NCI-H146 treated with DMSO at 0.1 percent for 48 hours (cell line): ENCODE results near the gene PARD3B.

Source experiments
- DNase-seq: peaks from one replicate; lab custom pipeline; 2025; ENCODE audit not compliant: unreplicated experiment; lab: John Stamatoyannopoulos, UW

PARD3B gene

GRCh38 chr2:205292665-205293295 lies 747.5 kb downstream of the PARD3B start:
- no peak for DNase-seq

- DNase-seq = no peak
These were observed 748.3 kb downstream of the PARD3B start for GRCh38 chr2:205293559-205293958.

GRCh38 chr2:205296959-205297358 lies 751.7 kb downstream of the PARD3B start:
- DNase-seq = no peak

GRCh38 chr2:205297368-205297767 lies 752.1 kb downstream of the PARD3B start:
- DNase-seq = no peak

DNA sequence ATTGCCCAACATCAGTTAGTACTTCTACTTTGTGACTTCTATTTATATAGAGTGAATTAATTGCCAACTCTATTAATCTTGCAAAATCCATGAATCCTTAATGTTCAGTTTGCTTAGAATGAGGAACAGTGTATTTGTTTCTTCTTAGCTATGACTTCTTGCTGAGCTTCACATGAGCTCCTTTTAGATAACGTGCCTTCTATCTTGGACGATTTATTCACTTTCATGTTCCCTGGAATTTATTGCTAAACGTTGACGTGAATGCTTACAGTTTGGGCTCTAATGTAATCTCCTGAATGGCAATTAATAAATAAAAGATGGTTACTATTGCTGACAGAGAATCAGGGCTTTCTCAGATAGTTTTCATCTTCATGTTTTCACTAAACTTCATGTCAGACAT lies 752.6 kb downstream of the PARD3B start:
- no peak for DNase-seq

- DNase-seq = no peak
These were observed 765.9 kb downstream of the PARD3B start for GRCh38 chr2:205311201-205311600.

DNA sequence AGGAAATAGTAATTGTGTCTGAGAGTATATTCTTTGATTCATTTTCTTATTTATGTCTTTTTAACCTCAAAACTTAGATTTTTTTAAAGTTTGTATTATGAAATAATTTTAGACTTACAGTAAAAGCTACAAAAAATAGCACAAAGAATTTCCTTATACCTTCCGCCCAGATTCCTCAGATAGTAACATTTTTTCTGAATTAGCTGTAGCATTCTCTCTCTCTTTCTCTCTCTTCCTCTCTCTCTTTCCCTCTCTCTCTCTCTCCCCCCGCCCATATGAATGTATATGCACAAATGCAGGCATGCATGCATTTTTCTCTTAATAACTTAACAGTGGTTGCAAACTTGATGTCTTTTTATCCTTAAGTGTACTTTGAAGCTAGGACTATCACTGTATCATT lies 776.0 kb downstream of the PARD3B start:
- DNase-seq = no peak

DNA sequence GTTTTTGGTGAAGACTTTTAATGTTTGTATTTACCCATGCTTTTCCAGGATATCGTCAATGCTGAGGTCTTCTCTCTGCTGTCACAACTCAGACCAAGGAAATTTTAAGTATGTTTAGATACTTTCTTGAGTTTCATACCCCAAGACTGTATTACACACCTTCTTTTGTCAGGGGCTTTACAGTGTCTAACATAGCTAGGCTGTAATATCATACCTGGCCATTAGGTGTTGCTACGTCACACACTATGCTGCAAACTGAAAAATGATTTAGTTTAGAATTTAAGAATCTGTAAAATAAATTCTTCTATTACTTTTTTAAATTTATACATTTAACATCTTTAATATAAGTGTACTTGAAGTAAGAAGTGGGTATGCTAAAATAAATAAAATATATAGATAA lies 778.7 kb downstream of the PARD3B start:
- no peak for DNase-seq

DNA sequence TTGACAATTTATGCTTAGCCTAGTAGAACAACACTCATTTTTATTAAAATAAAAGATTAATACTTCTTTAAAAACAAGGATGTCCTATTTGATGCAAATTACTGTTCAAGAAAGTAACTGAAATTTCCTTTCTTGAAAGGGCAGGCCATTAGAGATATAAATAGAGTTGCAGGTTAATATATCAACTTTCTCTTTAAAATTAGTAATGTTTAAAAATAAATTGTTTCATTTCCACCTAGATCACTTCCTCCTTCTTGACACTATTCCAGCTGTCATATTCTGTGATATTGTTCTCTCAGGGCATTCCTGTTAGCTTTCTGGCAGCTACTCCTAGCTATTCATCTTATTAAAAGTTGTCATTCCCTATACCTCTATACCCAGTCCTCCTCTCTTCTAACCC lies 779.1 kb downstream of the PARD3B start:
- DNase-seq = no peak

DNA sequence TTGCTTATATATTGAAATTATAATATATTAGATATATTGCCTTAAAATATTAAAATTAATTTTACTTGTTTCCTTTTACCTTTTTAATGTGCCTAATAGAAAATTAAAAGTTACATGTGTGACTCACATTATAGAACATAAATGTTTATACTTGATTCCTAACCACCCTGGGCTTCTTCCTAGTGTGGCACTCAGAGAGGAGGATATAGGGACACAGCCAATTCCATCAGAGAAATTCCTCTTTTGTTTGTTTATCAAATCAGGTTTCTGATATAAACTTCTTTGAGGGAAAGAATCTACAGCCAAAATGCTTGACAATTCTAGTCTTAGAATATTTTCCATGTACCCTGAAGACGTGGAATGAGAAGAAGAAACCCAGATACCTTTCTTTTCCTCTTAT lies 788.1 kb downstream of the PARD3B start:
- DNase-seq = no peak

GRCh38 chr2:205337274-205337673 lies 792.0 kb downstream of the PARD3B start:
- no peak for DNase-seq

DNA sequence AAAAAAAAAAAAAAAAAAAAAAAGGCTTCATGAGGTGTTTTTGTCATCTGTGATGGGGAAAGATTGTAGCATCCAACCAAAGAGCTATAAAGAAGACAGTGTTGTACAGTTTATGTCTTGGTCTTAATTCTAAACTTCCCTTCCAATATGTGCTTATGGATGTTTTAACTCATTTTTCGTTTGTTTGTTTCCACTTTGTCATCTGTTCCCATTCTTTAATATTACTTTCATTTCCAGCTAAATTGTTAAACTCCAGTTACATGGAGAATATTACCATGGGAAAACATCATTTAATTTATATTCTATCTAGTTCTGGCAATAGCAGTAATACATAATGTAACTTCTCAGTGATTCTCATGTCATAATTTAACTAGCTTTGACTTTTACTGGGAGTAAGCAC lies 792.9 kb downstream of the PARD3B start:
- no peak for DNase-seq

GRCh38 chr2:205343103-205343502 lies 797.8 kb downstream of the PARD3B start:
- DNase-seq = no peak

- DNase-seq = peak; percentile 37
These were observed 801.4 kb downstream of the PARD3B start for GRCh38 chr2:205346649-205347048.

DNA sequence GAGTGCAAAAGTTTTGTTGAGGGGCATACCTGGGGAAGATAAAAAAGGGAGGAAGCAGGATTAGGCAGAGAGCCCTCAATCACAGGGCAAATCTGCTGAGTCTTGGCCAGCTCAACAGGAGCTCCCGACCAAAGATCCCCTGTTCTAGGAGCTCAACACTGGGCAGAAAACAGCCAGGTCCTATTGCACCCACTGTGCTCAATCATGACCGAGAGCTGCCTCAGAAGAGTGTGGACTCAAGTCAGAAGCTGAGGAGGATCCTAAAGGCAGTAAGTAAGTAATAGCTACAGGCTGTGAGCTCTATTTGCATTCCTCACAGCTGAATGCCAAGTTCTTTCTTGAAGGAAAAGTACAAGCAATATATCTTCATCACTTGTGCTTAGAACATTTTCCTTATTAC lies 802.6 kb downstream of the PARD3B start:
- DNase-seq = no peak

DNA sequence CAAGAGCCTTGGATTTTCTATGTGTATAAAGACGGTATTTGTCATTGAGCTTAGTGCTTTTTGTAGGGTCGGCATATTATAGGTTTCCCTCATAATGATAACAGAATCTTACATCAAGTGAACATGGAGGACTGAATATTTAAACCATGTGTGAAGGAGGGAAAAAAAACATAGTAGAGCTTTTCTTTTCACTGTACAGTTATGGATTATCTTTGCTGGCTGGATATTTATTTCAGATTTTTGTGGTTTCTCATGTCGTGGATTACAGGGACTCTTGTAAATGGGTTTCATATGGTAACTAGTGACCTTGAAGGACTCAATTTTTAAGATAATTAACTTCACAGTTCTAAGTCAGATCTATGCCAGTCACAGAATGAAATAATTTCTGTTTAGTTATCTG lies 806.8 kb downstream of the PARD3B start:
- DNase-seq = no peak

DNA sequence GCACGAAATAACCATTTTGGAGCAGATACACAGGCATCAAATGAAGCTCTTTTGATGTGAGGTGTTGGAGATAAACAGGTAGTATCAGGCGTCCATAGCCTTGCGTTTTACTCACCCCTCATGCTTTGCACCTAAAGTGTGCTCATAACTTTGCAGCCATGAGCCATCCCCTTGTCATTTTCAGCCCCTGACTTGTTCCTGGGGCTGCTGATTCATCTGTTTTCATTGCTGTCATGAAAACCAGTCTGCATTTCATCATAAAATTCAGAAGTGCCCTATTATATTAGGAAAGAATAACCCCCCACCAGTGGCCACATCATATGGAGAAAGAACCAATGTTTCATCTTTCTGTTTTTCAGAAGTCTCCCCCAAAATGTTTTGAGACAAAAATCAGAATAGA lies 807.3 kb downstream of the PARD3B start:
- no peak for DNase-seq

DNA sequence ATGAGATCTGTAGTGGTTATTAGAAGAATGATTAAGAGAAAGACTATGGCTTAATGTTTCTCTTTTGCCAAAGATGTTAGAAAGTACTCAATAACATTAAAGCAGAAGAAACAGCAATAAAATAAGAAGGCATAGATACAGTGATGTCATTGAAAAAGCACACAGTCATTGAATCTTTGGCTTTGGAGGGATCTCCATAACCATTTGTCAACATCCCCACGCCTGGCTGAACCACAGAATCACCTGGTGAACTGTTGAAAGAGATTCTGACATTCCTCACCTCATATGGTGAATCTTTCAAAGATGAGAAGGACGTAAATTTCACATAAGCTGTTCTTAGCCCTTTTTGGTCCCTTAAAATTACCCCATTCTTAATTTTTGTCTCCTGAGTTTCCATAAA lies 812.5 kb downstream of the PARD3B start:
- DNase-seq = no peak

DNA sequence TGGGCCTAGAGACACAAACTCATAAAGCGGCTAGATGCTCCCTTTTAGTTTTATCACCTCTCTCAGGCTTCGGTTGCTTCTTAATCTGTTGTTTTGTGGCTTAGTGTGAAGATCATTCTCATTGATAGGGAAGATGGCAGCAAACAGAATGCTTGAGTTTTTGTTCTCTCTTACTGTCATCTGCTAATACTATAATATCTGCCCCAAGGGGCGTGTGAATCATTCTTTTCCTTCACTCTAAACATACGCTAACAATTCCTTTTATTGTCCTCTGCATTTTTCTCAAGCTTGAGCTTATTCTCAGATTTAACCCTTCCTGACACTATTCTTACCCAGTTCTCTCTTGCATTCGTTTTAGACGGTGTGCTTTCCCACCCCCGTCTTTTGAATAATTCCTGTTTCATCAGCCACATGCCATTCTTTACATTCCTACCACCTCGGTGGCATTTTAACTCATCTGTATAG lies 813.1 kb downstream of the PARD3B start:
- DNase-seq = no peak

- no peak for DNase-seq
These were observed 816.0 kb downstream of the PARD3B start for GRCh38 chr2:205361272-205361671.

DNA sequence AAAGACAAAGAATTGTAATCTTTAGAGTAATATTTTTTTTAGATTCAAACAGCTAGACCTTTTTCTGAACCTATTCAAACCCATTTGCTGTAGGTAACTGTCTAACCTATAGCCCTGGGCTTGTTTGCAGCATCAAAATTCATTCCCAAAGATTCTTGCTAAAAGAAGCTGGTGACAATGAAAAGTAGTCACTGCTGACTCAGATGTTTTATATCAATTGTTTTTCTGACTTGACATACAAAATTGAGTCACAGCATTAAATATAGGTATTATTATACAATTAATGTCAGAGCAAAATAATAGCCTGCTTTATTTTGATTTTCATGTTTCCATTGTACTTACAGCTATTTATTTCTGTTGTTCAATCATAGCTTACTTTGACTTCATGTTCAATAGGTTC lies 816.7 kb downstream of the PARD3B start:
- DNase-seq = no peak

- DNase-seq = no peak
These were observed 819.0 kb downstream of the PARD3B start for GRCh38 chr2:205364261-205364660.

GRCh38 chr2:205366336-205367060 lies 821.2 kb downstream of the PARD3B start:
- no peak for DNase-seq
